Mesendoderm (in vitro differentiated cells): ENCODE data around the gene POP7.
"Not testable (repeated sequence)": the region's sequence is repeated elsewhere in the genome, so short reads cannot be mapped to it uniquely, and the experiment has no call there.

Source experiments
- DNase-seq: peaks from one replicate; pipeline ENCODE4 v3.0.0; 2013
- H2AK5ac ChIP-seq: 2 replicates; pipeline ENCODE4 v1.6.1; 2013; ENCODE audit warnings: low read length, inconsistent platforms
- H2BK120ac ChIP-seq: 2 replicates; pipeline ENCODE4 v1.6.1; 2013; ENCODE audit warnings: low read depth, mild to moderate bottlenecking, low read length, moderate library complexity, mixed read lengths
- H2BK15ac ChIP-seq: replicated peaks from 2 replicates; pipeline ENCODE4 v1.6.1; 2013; ENCODE audit warnings: low read depth, mild to moderate bottlenecking, moderate library complexity
- H2BK5ac ChIP-seq: 2 replicates; pipeline ENCODE4 v1.6.1; 2013; ENCODE audit warnings: low read length, inconsistent platforms
- H3K18ac ChIP-seq: 2 replicates; pipeline ENCODE4 v1.6.1; 2013; ENCODE audit warnings: mild to moderate bottlenecking, low read length, mixed read lengths
- H3K23ac ChIP-seq: one replicate; pipeline ENCODE4 v1.6.1; 2013; ENCODE audit warnings: low read length
- H3K27ac ChIP-seq: 2 replicates; pipeline ENCODE4 v1.5.1; 2013; ENCODE audit warnings: low read depth, mild to moderate bottlenecking, inconsistent platforms, low read length, moderate library complexity
- H3K27me3 ChIP-seq: 2 replicates; pipeline ENCODE4 v1.6.1; 2013; ENCODE audit warnings: low read length, control low read depth, mild to moderate bottlenecking, inconsistent platforms; ENCODE audit not compliant: insufficient read depth, poor library complexity
- H3K36me3 ChIP-seq: 2 replicates; pipeline ENCODE4 v1.6.1; 2013; ENCODE audit warnings: low read length, inconsistent platforms; ENCODE audit not compliant: control insufficient read depth, insufficient read depth
- H3K4ac ChIP-seq: one replicate; pipeline ENCODE4 v1.6.1; 2013; ENCODE audit warnings: low read depth, mild to moderate bottlenecking, low read length, moderate library complexity
- H3K4me1 ChIP-seq: 2 replicates; pipeline ENCODE4 v1.6.1; 2013; ENCODE audit warnings: low read depth, low read length, inconsistent platforms; ENCODE audit not compliant: control insufficient read depth
- H3K4me2 ChIP-seq: 2 replicates; pipeline ENCODE4 v1.6.1; 2013; ENCODE audit warnings: low read length
- H3K4me3 ChIP-seq: 2 replicates; pipeline ENCODE4 v1.5.1; 2013; ENCODE audit warnings: mild to moderate bottlenecking, low read length
- H3K56ac ChIP-seq: one replicate; pipeline ENCODE4 v1.6.1; 2013; ENCODE audit warnings: low read length
- H3K79me1 ChIP-seq: 2 replicates; pipeline ENCODE4 v1.6.1; 2013; ENCODE audit warnings: low read length, inconsistent platforms
- H3K79me2 ChIP-seq: 2 replicates; pipeline ENCODE4 v1.6.1; 2013; ENCODE audit warnings: mild to moderate bottlenecking, low read length; ENCODE audit not compliant: control insufficient read depth, insufficient read depth
- H3K9ac ChIP-seq: 2 replicates; pipeline ENCODE4 v1.6.1; 2013; ENCODE audit warnings: low read length, inconsistent platforms
- H4K5ac ChIP-seq: one replicate; pipeline ENCODE4 v1.6.1; 2013; ENCODE audit warnings: low read length
- H4K8ac ChIP-seq: one replicate; pipeline ENCODE4 v1.6.1; 2013; ENCODE audit warnings: low read depth, mild to moderate bottlenecking, control low read depth, low read length, moderate library complexity
- WGBS: extraction: QIAGEN DNeasy Blood & Tissue Kit; methylation state at CpG from one replicate; pipeline ENCODE4 v1.1.7; 2013; ENCODE audit warnings: low lambda C conversion rate, missing lambda C conversion rate; ENCODE audit not compliant: insufficient coverage; ENCODE audit errors: extremely low coverage; 5-methylcytosine and 5-hydroxymethylcytosine counted together

POP7 gene

DNA sequence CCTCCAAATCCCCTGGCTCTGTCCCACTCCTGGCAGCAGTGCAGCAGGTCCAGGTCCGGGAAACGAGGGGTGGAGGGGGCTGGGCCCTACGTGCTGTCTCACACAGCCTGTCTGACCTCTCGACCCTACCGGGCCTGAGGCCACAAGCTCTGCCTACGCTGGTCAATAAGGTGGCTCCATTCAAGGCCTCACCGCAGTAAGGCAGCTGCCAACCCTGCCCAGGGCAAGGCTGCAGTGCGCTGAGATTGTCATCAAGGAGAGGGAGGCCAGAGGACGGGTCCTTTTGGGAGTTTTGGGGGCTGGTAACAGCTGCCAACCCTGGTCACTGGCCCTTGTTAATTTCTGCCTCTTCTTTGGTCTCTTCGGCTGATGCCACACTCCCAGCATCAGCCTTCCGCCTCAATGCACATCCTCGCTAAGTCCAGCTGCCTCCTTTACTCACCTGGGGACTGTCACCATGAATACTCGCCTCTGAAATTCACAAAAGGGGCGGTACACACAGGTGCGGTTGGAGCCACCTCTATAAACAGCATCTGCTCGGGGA, 17.9 kb downstream of the POP7 start:
- Histone ChIP-seq H3K4me3 (no peak overlapping the region), H3K4me2 (no peak overlapping the region), H3K27ac (no peak overlapping the region), H3K79me1 (no peaks in the 10 kb centered on the region), H3K18ac (no peak overlapping the region), H3K56ac (peak overlapping the region; percentile 3), H2BK120ac (no peak overlapping the region), H2BK5ac (no peak overlapping the region), H3K9ac (no peak overlapping the region), H3K4me1 (no peaks in the 10 kb centered on the region), H3K23ac (no peak overlapping the region), H2BK15ac (no peak overlapping the region), H3K27me3 (peaks cover 18% of the 10 kb centered on the region), H3K36me3 (no peaks in the 10 kb centered on the region), H2AK5ac (no peak overlapping the region), H4K5ac (no peak overlapping the region), H4K8ac (no peak overlapping the region), H3K4ac (no peak overlapping the region), H3K79me2 (no peaks in the 10 kb centered on the region)
- WGBS = no CpG with 5 or more reads among the region's 16 CpGs
- DNase-seq = no peak

DNA sequence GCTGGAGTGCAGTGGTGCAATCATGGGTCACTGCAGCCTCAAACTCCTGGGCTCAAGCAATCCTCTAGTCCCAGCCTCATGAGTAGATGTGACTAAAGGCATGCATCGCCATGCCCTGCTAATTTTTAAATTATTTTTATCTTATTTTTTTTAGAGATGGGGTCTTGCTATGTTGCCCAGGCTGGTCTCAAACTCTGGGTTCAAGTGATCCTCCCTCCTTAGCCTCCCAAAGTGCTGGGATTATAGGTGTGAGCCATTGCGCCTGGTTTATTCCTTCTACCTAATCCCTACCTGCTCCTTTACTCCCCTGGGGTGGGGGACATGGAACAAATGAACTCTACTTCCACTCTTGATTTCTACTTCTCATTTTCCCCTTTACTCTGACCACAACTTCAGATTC, 18.4 kb downstream of the POP7 start:
- H3K27me3 ChIP-seq = peaks cover 18% of the 10 kb centered on the region
- WGBS = no CpG with 5 or more reads among the region's 2 CpGs
- H4K8ac ChIP-seq, H3K36me3 ChIP-seq, DNase-seq, H3K79me2 ChIP-seq, H3K18ac ChIP-seq, H3K23ac ChIP-seq, H3K9ac ChIP-seq, H3K4me3 ChIP-seq, H2BK15ac ChIP-seq, H4K5ac ChIP-seq, H3K4ac ChIP-seq, H3K4me1 ChIP-seq, H3K79me1 ChIP-seq, H3K56ac ChIP-seq, H2AK5ac ChIP-seq, H3K4me2 ChIP-seq, H3K27ac ChIP-seq, H2BK5ac ChIP-seq, H2BK120ac ChIP-seq: not testable (repeated sequence)

DNA sequence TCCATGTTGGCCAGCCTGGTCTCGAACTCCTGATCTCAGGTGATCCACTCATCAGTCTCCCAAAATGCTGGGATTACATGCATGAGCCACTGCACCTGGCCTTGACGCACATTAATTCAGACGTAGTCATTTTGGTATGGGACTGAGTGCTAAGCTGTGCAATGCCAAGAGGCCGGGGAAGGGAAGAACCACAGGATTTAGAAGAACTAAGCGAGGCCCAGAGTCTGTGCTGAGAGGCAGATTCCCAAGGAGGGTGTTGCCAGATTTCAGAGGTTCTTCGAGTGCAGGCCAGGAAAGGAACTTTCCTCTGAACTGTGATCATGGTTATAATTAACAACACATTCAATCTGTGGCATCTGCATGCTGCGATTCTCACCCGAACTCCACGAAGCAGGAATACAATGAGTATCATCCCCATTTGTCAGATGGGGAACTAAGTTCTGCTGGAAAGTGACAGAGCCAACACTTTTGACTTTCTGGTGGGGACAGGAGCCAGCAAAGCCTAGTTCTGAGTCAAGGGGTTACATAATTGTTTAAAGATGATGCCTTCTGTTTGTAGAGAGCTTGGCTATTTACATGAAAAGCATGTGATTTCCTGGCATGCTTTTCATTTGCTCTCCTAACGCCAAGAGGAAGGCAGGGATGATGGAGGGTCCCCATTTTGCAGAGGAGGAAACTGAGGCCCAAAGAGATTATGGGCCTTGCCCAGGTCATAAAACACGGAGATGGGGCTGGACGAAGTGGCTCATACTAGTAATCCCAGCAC, 21.3 kb downstream of the POP7 start:
- Histone ChIP-seq H3K4ac (no peak overlapping the region), H2BK15ac (no peak overlapping the region), H3K4me2 (no peak overlapping the region), H2BK5ac (no peak overlapping the region), H2BK120ac (no peak overlapping the region), H3K56ac (no peak overlapping the region), H4K5ac (no peak overlapping the region), H3K79me1 (no peaks in the 10 kb centered on the region), H3K27ac (no peak overlapping the region), H4K8ac (no peak overlapping the region), H2AK5ac (no peak overlapping the region), H3K23ac (no peak overlapping the region), H3K9ac (no peak overlapping the region), H3K36me3 (no peaks in the 10 kb centered on the region), H3K79me2 (no peaks in the 10 kb centered on the region), H3K18ac (no peak overlapping the region), H3K4me3 (no peak overlapping the region), H3K27me3 (no peaks in the 10 kb centered on the region), H3K4me1 (no peaks in the 10 kb centered on the region)
- no peak for DNase-seq
- no CpG with 5 or more reads among the region's 12 CpGs for WGBS

DNA sequence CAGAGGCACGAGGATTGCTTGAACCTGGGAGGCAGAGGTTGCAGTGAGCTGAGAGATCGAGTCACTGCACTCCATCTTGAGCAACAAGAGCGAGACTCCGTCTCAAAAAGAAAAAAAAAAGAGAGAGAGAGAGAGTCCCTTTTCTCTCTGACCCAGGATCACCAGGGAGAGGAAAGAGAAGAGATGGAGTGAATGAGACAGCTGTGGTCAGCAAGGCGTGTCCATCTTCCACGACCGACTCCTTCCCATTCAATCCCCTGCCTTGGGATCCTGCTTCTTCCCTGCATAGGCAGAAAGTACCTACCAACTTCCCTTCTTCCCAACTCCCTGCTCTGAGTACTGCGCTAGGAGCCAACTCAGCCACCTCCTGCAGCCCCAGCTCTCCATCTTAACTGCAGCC, 22.3 kb downstream of the POP7 start:
- no peak overlapping the region for H2BK15ac ChIP-seq
- no CpG with 5 or more reads among the region's 8 CpGs for WGBS
- H3K23ac ChIP-seq = no peak overlapping the region

DNA sequence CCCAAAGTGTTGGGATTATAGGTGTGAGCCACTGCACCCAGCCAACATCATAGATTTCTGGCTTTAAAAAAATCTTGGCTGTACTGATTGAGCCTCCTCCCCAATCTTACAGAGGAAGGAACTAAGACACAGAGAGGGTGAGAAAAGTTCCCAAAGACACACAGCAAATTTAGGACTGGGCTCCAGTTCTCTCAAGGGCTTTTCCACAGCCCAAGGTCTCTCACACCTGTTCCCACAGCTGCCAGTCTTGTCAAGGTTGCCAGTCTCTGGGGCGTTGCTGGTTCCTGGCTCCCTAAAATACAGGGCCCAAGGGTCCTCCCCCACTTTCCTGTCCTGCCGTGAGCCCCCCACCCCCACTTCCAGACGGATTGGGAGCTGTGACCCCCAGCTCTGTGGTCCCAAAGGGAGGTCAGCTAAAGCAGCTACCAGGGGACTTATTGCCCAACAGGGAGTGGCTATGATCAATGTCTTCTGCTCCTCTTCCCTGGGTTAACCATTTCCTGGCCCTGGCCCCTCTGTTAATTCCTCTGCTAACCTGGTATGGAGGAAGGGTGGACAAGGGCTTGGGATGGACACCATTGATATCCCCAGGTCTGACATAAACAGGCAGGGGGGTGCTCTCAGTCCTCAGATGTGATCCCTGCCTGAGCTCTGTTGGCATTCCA, 24.3 kb downstream of the POP7 start:
- H3K27ac ChIP-seq = no peak overlapping the region
- no peaks in the 10 kb centered on the region for H3K79me1 ChIP-seq
- no peak overlapping the region for H3K56ac ChIP-seq
- no peak for DNase-seq
- H3K79me2 ChIP-seq = no peaks in the 10 kb centered on the region
- H3K27me3 ChIP-seq = no peaks in the 10 kb centered on the region
- no peak overlapping the region for H2BK120ac ChIP-seq
- H3K4me2 ChIP-seq = no peak overlapping the region
- H4K8ac ChIP-seq = no peak overlapping the region
- H3K18ac ChIP-seq = no peak overlapping the region
- no peak overlapping the region for H3K9ac ChIP-seq
- H2AK5ac ChIP-seq = no peak overlapping the region
- H2BK15ac ChIP-seq = no peak overlapping the region
- no peak overlapping the region for H2BK5ac ChIP-seq
- WGBS = no CpG with 5 or more reads among the region's 3 CpGs
- H4K5ac ChIP-seq = no peak overlapping the region
- no peak overlapping the region for H3K4me3 ChIP-seq
- H3K36me3 ChIP-seq = no peaks in the 10 kb centered on the region
- H3K4me1 ChIP-seq = no peaks in the 10 kb centered on the region
- H3K4ac ChIP-seq = no peak overlapping the region
- H3K23ac ChIP-seq = no peak overlapping the region

More for the DNA sequence above, 22.3 kb downstream of the POP7 start:
- Histone ChIP-seq H3K9ac (no peak overlapping the region), H4K5ac (no peak overlapping the region), H3K4me3 (no peak overlapping the region), H3K56ac (no peak overlapping the region), H3K27ac (no peak overlapping the region), H2AK5ac (no peak overlapping the region), H2BK5ac (no peak overlapping the region), H3K18ac (no peak overlapping the region), H3K79me1 (no peaks in the 10 kb centered on the region), H3K36me3 (no peaks in the 10 kb centered on the region), H3K79me2 (no peaks in the 10 kb centered on the region), H2BK120ac (no peak overlapping the region), H3K4me1 (no peaks in the 10 kb centered on the region), H3K27me3 (no peaks in the 10 kb centered on the region), H4K8ac (no peak overlapping the region), H3K4me2 (no peak overlapping the region), H3K4ac (no peak overlapping the region)
- no peak for DNase-seq
